Erythroblast (primary cell): Measurements from ENCODE around the gene ASPG.

Experiments used
- GATA1 ChIP-seq: IDR thresholded peaks from 2 replicates; pipeline ENCODE4 v1.6.1; 2011; ENCODE audit warnings: low read depth, mild to moderate bottlenecking, control low read depth, low read length, moderate library complexity
- POLR2A ChIP-seq: IDR thresholded peaks from 2 replicates; pipeline ENCODE4 v1.6.1; 2011; ENCODE audit warnings: mild to moderate bottlenecking, low read length

- no peak for TF ChIP-seq POLR2A
- TF ChIP-seq GATA1, result no peak
Measured at GRCh38 chr14:104141621-104142091, 56.2 kb downstream of the ASPG start.
